ENCODE data around the gene CD99L2.

CD99L2 gene

GRCh38 chrX:150792949-150793527 lies 105.4 kb downstream of the CD99L2 start:
- DNase-seq (ENCODE audit: low read depth): no peak

- DNase-seq (ENCODE audit: low read depth): no peak
Observed at GRCh38 chrX:150790021-150790420, 108.4 kb downstream of the CD99L2 start.

GRCh38 chrX:150781677-150782076 lies 116.8 kb downstream of the CD99L2 start:
- DNase-seq (ENCODE audit: low read depth): no peak

GRCh38 chrX:150779385-150779784 lies 119.1 kb downstream of the CD99L2 start:
- DNase-seq (ENCODE audit: low read depth): no peak

- DNase-seq (ENCODE audit: low read depth): no peak
Observed at GRCh38 chrX:150777328-150777992, 121.0 kb downstream of the CD99L2 start.

GRCh38 chrX:150775569-150776350 lies 122.7 kb downstream of the CD99L2 start:
- no peak for DNase-seq (ENCODE audit: low read depth)

GRCh38 chrX:150774798-150775568 lies 123.5 kb downstream of the CD99L2 start:
- no peak for DNase-seq (ENCODE audit: low read depth)

GRCh38 chrX:150773634-150774033 lies 124.8 kb downstream of the CD99L2 start:
- no peak for DNase-seq (ENCODE audit: low read depth)

GRCh38 chrX:150773117-150773516 lies 125.4 kb downstream of the CD99L2 start:
- no peak for DNase-seq (ENCODE audit: low read depth)

- peak; percentile 50 for DNase-seq (ENCODE audit: low read depth)
Observed at GRCh38 chrX:150772150-150772970, 126.1 kb downstream of the CD99L2 start.

GRCh38 chrX:150771116-150771515 lies 127.4 kb downstream of the CD99L2 start:
- no peak for DNase-seq (ENCODE audit: low read depth)

- no peak for DNase-seq (ENCODE audit: low read depth)
Observed at GRCh38 chrX:150770623-150771022, 127.8 kb downstream of the CD99L2 start.

- no peak for DNase-seq (ENCODE audit: low read depth)
Observed at GRCh38 chrX:150769408-150769807, 129.1 kb downstream of the CD99L2 start.

- DNase-seq (ENCODE audit: low read depth): no peak
Observed at GRCh38 chrX:150768580-150769190, 129.8 kb downstream of the CD99L2 start.

GRCh38 chrX:150768132-150768485 lies 130.4 kb downstream of the CD99L2 start:
- no peak for DNase-seq (ENCODE audit: low read depth)

GRCh38 chrX:150767475-150768131 lies 130.9 kb downstream of the CD99L2 start:
- DNase-seq (ENCODE audit: low read depth): no peak

- no peak for DNase-seq (ENCODE audit: low read depth)
Observed at GRCh38 chrX:150767045-150767395, 131.4 kb downstream of the CD99L2 start.

GRCh38 chrX:150766351-150767044 lies 132.0 kb downstream of the CD99L2 start:
- DNase-seq (ENCODE audit: low read depth): no peak

- DNase-seq (ENCODE audit: low read depth): no peak
Observed at GRCh38 chrX:150765782-150766350, 132.6 kb downstream of the CD99L2 start.

- DNase-seq (ENCODE audit: low read depth): no peak
Observed at GRCh38 chrX:150765237-150765636, 133.2 kb downstream of the CD99L2 start.

All from stimulated activated CD8-positive, alpha-beta memory T cell treated with anti-CD3 and anti-CD28 coated beads, Interleukin-12 subunit alpha, Interleukin-12 subunit beta, amount 100 ng/mL, for 1 hour (primary cell).